ENCODE results near the gene CD81.

Gene CD81

GRCh38 chr11:2393111-2393868 lies 16.2 kb downstream of the CD81 start:
- DNase-seq (ENCODE audit: insufficient read length, low spot score) (no peak), FAIRE-seq (no peak)
- no peak for TF ChIP-seq CTCF (IDR thresholded peaks at IDR 0.05; ENCODE audit: insufficient read depth, missing control alignments)

- DNase-seq (ENCODE audit: insufficient read length, low spot score): no peak
- no peak for FAIRE-seq
- TF ChIP-seq CTCF (IDR thresholded peaks at IDR 0.05; ENCODE audit: insufficient read depth, missing control alignments): no peak
These were observed 17.1 kb downstream of the CD81 start for GRCh38 chr11:2393941-2394817.

- TF ChIP-seq CTCF (IDR thresholded peaks at IDR 0.05; ENCODE audit: insufficient read depth, missing control alignments): no peak
- DNase-seq (ENCODE audit: insufficient read length, low spot score) (no peak), FAIRE-seq (no peak)
These were observed 17.7 kb downstream of the CD81 start for GRCh38 chr11:2394818-2395105.

- no peak for DNase-seq (ENCODE audit: insufficient read length, low spot score)
- no peak for FAIRE-seq
- no peak for TF ChIP-seq CTCF (IDR thresholded peaks at IDR 0.05; ENCODE audit: insufficient read depth, missing control alignments)
These were observed 18.2 kb downstream of the CD81 start for GRCh38 chr11:2395211-2395730.

- DNase-seq (ENCODE audit: insufficient read length, low spot score): no peak
- FAIRE-seq: no peak
These were observed 18.7 kb downstream of the CD81 start for GRCh38 chr11:2395856-2396255.

GRCh38 chr11:2396471-2396870 lies 19.4 kb downstream of the CD81 start:
- FAIRE-seq (no peak), DNase-seq (ENCODE audit: insufficient read length, low spot score) (no peak)
- TF ChIP-seq CTCF (IDR thresholded peaks at IDR 0.05; ENCODE audit: insufficient read depth, missing control alignments): no peak

More at GRCh38 chr11:2395856-2396255, 18.7 kb downstream of the CD81 start:
- TF ChIP-seq CTCF (IDR thresholded peaks at IDR 0.05; ENCODE audit: insufficient read depth, missing control alignments): no peak
